GM12875 (cell line): ENCODE data around the gene PDE11A.

Source experiments
- H3K4me3 ChIP-seq: one replicate; pipeline ENCODE4 v1.5.1; 2011; ENCODE audit warnings: low read depth, low read length, control low read depth
- CTCF ChIP-seq: IDR thresholded peaks from 2 replicates; pipeline ENCODE4 v1.5.1; 2011; ENCODE audit warnings: low read depth, mild to moderate bottlenecking, control low read depth, inconsistent platforms, low read length, moderate library complexity, borderline replicate concordance; ENCODE audit not compliant: insufficient read depth

The PDE11A gene

GRCh38 chr2:177612659-177613058 is 459.9 kb downstream of the PDE11A start:
- TF ChIP-seq CTCF = no peak
- H3K4me3 ChIP-seq = no peak overlapping the region

- no peak for TF ChIP-seq CTCF
- H3K4me3 ChIP-seq = no peak overlapping the region
These were observed 461.2 kb downstream of the PDE11A start for GRCh38 chr2:177611310-177611886.

- H3K4me3 ChIP-seq = no peak overlapping the region
- TF ChIP-seq CTCF = no peak
These were observed 461.8 kb downstream of the PDE11A start for GRCh38 chr2:177610813-177611212.

- TF ChIP-seq CTCF = no peak
- no peak overlapping the region for H3K4me3 ChIP-seq
These were observed 465.9 kb downstream of the PDE11A start for GRCh38 chr2:177606636-177607035.

GRCh38 chr2:177604271-177605065 is 468.1 kb downstream of the PDE11A start:
- TF ChIP-seq CTCF = peak; percentile 64; the same call in 1 of the 2 replicates
- no peak overlapping the region for H3K4me3 ChIP-seq

- no peak overlapping the region for H3K4me3 ChIP-seq
- no peak for TF ChIP-seq CTCF
These were observed 468.8 kb downstream of the PDE11A start for GRCh38 chr2:177603768-177604167.

- H3K4me3 ChIP-seq = no peak overlapping the region
- TF ChIP-seq CTCF = no peak
These were observed 469.4 kb downstream of the PDE11A start for GRCh38 chr2:177603181-177603580.
